ENCODE results near the gene CUL4B.

DNA sequence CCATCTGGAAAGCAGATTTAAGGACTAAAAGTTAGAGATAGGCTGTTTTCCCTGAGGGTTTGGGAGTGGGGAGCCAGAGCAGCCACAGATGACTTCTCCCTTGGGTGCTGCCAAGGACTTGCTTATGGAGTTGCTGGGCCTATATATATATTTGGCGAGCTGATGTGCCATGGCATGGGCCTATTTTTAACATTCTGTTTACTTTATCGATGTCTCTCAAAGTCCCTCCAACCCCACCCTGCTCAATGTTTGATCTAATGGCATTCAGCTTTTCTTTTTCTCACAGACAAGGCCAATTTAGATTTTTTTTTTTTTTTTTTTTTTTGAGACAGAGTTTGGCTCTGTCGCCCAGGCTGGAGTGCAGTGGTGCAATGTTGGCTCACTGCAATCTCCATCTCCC is 6.1 kb upstream of the CUL4B start:
- TF ChIP-seq CTCF (conservative IDR thresholded peaks at IDR 0.05; ENCODE audit: low read depth in 2 of 2) (no peak), REST (IDR thresholded peaks at IDR 0.05; ENCODE audit: unreplicated experiment) (no peak), EZH2 (IDR thresholded peaks at IDR 0.05; ENCODE audit: low read depth, unreplicated experiment) (no peak), POLR2AphosphoS5 (IDR thresholded peaks at IDR 0.05; ENCODE audit: low read depth) (no peak), NANOG (IDR thresholded peaks at IDR 0.05; ENCODE audit: borderline replicate concordance) (no peak), STAT1 (IDR thresholded peaks at IDR 0.05; ENCODE audit: unreplicated experiment) (no peak), EZH2phosphoT487 (IDR thresholded peaks at IDR 0.05; ENCODE audit: unreplicated experiment) (no peak), CREB1 (CRISPR knock-in tag; IDR thresholded peaks at IDR 0.05; ENCODE audit: low read depth) (no peak)

Measured in GM23338 (cell line).